Activated CD8-positive, alpha-beta T cell treated with anti-CD3 and anti-CD28 coated beads for 36 hours (primary cell): Measurements from ENCODE around the gene ATOH8. TPM values are rescaled to one million over a fixed set of nuclear protein-coding genes. Genes with fewer than 3 reads are reported as not detected.

Experiments
- ATAC-seq: fragments of 200-7000 bp; cut with Tn5 transposase; one replicate; pipeline ENCODE4 v1.10.0; 2021; ENCODE audit warnings: mild to moderate bottlenecking, moderate library complexity
- CTCF ChIA-PET: fragments of 350-600 bp; sonication (Branson Sonifier 250); formaldehyde crosslinking; loops from one replicate; lab custom pipeline; 2021; ENCODE audit warnings: antibody characterized with exemption; lab: Charles Lee
- POLR2A ChIA-PET: fragments of 350-600 bp; sonication (Branson Sonifier 250); formaldehyde crosslinking; loops from one replicate; lab custom pipeline; 2021; ENCODE audit warnings: antibody characterized with exemption; lab: Charles Lee
- DNase-seq: peaks from one replicate; pipeline ENCODE4 v3.0.0-alpha.2; 2020
- H3K27ac Mint-ChIP-seq: one replicate; pipeline ENCODE4 v1.8.0; 2021; ENCODE audit warnings: mild to moderate bottlenecking, mixed read lengths
- H3K27me3 Mint-ChIP-seq: one replicate; pipeline ENCODE4 v1.8.0; 2021; ENCODE audit warnings: mixed read lengths
- H3K36me3 Mint-ChIP-seq: one replicate; pipeline ENCODE4 v1.8.0; 2021; ENCODE audit warnings: low read depth, mixed read lengths
- H3K4me1 Mint-ChIP-seq: one replicate; pipeline ENCODE4 v1.8.0; 2021; ENCODE audit warnings: low read depth, mixed read lengths
- H3K4me3 Mint-ChIP-seq: one replicate; pipeline ENCODE4 v1.8.0; 2021; ENCODE audit warnings: mild to moderate bottlenecking, moderate library complexity, mixed read lengths
- H3K9me3 Mint-ChIP-seq: one replicate; pipeline ENCODE4 v1.8.0; 2021; ENCODE audit warnings: mixed read lengths
- intact Hi-C: fragments of 100-400 bp; cut with micrococcal nuclease; formaldehyde crosslinking; loops from one replicate; pipeline ENCODE4 v1.10.0; 2022
- total RNA-seq, 2 experiments: library from RNA; stranded (reverse); gene quantifications; one replicate each; pipeline ENCODE4 v1.2.3, GENCODE V29; 2021
- TF ChIP-seq, protein P1 (sequence below): fragments of 200-600 bp; IDR thresholded peaks from one replicate; pipeline ENCODE4 v1.8.0; 2022; ENCODE audit warnings: antibody characterized with exemption, mild to moderate bottlenecking

ATOH8 gene
- total RNA-seq, 2 experiments from 2014 or later, result not detected

DNA sequence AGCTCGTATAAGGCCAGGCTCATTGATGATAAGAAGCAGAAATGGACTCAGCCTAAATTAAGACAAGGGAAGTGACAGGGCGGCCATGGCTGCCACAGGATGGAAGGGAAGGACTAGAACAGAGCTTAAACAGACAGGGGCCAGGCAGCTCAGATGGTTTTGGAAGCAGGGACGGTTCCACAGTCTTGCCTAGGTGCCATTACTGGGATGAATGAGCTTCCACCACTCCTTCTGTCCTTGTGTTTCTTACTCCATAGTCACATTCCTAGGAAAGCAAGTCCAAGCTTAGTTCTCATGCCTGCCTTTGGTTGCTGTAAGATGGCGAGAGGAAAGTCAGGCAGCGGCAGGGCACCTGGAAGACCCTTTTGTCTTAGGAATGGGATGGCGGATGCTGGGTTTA is 47.7 kb upstream of the ATOH8 start:
- DNase-seq (no peak), ATAC-seq (no peak)
- Mint-ChIP-seq H3K4me3 (no peak overlapping the region), H3K4me1 (peaks cover 31% of the 10 kb centered on the region), H3K27me3 (peaks cover 3% of the 10 kb centered on the region), H3K9me3 (no peaks in the 10 kb centered on the region), H3K27ac (no peak overlapping the region), H3K36me3 (no peaks in the 10 kb centered on the region)
- intact Hi-C loops, result loop anchor here (2.0 kb wide), 1 partner anchor 25 kb away; no protein-coding TSS in a partner anchor
- ChIA-PET POLR2A (interaction anchor here (1.1 kb wide), 1 partner anchor 13 kb away, joined by 3 read pairs; no protein-coding TSS in a partner anchor), CTCF (interaction anchor here (1.0 to 9.4 kb wide), 11 partner anchors 10 to 69 kb away, joined by 3 to 134 read pairs (median 7); no protein-coding TSS in a partner anchor)
- TF ChIP-seq, protein P1, sequence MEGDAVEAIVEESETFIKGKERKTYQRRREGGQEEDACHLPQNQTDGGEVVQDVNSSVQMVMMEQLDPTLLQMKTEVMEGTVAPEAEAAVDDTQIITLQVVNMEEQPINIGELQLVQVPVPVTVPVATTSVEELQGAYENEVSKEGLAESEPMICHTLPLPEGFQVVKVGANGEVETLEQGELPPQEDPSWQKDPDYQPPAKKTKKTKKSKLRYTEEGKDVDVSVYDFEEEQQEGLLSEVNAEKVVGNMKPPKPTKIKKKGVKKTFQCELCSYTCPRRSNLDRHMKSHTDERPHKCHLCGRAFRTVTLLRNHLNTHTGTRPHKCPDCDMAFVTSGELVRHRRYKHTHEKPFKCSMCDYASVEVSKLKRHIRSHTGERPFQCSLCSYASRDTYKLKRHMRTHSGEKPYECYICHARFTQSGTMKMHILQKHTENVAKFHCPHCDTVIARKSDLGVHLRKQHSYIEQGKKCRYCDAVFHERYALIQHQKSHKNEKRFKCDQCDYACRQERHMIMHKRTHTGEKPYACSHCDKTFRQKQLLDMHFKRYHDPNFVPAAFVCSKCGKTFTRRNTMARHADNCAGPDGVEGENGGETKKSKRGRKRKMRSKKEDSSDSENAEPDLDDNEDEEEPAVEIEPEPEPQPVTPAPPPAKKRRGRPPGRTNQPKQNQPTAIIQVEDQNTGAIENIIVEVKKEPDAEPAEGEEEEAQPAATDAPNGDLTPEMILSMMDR, result no peak

DNA sequence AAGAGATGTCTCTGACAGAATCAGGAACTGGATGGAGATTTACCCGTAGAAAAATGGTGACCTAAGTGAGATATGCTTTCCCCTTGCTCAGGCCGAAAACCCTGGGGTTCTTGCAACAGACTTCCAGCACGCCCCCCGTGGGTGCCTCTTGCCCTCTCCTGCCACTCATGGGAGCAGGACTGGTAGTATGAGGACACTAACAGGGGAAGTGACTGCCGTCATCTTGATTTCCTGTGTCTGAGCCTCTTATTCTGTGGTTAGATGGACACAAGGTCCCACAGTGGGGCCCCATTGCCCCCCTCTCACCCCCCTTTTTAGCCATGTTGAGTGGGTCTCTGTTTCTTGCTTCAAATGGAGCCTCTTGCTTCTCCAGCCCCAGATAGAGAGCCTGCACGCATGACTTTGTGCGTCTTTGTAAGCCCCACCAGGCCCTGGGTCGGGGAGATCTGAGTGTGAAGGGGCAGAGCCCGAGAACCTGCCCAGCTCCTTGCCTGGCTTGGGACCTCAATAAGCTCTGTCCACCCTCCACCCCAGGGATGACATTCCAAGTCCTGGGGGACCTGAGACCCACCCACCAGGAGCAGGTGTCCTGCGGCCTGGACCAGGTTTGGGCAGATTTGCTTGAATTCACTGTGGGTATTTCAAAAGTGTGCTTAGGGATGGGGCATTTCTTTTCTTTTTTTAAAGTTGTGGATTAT is 47.0 kb upstream of the ATOH8 start:
- Mint-ChIP-seq H3K27ac (no peak overlapping the region), H3K27me3 (peaks cover 3% of the 10 kb centered on the region), H3K4me1 (peaks cover 29% of the 10 kb centered on the region), H3K36me3 (no peaks in the 10 kb centered on the region), H3K4me3 (no peak overlapping the region), H3K9me3 (no peaks in the 10 kb centered on the region)
- DNase-seq (no peak), ATAC-seq (peak; percentile 4)
- intact Hi-C loops, result loop anchor here (2.0 kb wide), 1 partner anchor 26 kb away; no protein-coding TSS in a partner anchor
- TF ChIP-seq, protein P1, result no peak
- ChIA-PET CTCF (interaction anchor here (0.6 to 9.4 kb wide), 24 partner anchors 10 to 121 kb away, joined by 3 to 134 read pairs (median 4); no protein-coding TSS in a partner anchor), POLR2A (interaction anchor here (1.1 kb wide), 1 partner anchor 13 kb away, joined by 3 read pairs; no protein-coding TSS in a partner anchor)

DNA sequence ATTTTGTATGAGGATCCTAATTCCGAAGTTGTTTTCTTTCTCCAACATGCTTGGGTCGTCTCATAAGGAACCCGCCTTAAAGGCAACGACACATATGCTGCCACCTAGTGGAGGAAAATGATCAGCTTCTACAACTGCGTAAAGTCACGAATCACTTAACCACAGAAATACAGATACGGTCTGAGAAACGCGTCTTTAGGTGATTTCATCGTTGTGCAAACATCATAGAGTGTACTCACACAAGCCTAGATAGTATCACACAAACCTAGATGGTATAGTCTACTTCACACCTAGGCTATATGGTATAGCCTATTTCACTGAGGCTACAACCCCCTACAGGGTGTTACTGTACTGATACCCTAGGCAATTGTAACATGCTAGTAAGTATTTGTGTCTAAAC is 46.5 kb upstream of the ATOH8 start:
- no peaks in the 10 kb centered on the region for H3K9me3 Mint-ChIP-seq
- H3K27ac Mint-ChIP-seq, result no peak overlapping the region
- CTCF ChIA-PET, result interaction anchor here (0.7 to 9.4 kb wide), 29 partner anchors 9 to 286 kb away, joined by 3 to 134 read pairs (median 4); partner anchors contain the start of gene GNLY
- H3K4me3 Mint-ChIP-seq, result no peak overlapping the region
- no peaks in the 10 kb centered on the region for H3K36me3 Mint-ChIP-seq
- H3K27me3 Mint-ChIP-seq, result peaks cover 3% of the 10 kb centered on the region
- TF ChIP-seq, protein P1, result peak; percentile 79
- POLR2A ChIA-PET, result interaction anchor here (0.7 kb wide), 1 partner anchor 9 kb away, joined by 3 read pairs; no protein-coding TSS in a partner anchor
- DNase-seq (peak; percentile 82), ATAC-seq (peak; percentile 91)
- intact Hi-C loops, result loop anchor here (2.0 kb wide), 1 partner anchor 27 kb away; no protein-coding TSS in a partner anchor
- peaks cover 24% of the 10 kb centered on the region for H3K4me1 Mint-ChIP-seq

GRCh38 chr2:85708641-85709040 is 45.1 kb upstream of the ATOH8 start:
- Mint-ChIP-seq H3K27ac (no peak overlapping the region), H3K36me3 (no peaks in the 10 kb centered on the region), H3K9me3 (no peaks in the 10 kb centered on the region), H3K4me1 (peaks cover 11% of the 10 kb centered on the region), H3K27me3 (peaks cover 3% of the 10 kb centered on the region), H3K4me3 (no peak overlapping the region)
- CTCF ChIA-PET, result interaction anchor here (0.9 to 9.4 kb wide), 12 partner anchors 11 to 106 kb away, joined by 3 to 134 read pairs (median 5); no protein-coding TSS in a partner anchor
- POLR2A ChIA-PET, result no interaction called here
- DNase-seq, result no peak
- intact Hi-C loops, result no loop called here
- TF ChIP-seq, protein P1, result no peak
- no peak for ATAC-seq

- Mint-ChIP-seq H3K4me1 (peaks cover 13% of the 10 kb centered on the region), H3K27me3 (peaks cover 3% of the 10 kb centered on the region), H3K4me3 (no peak overlapping the region), H3K27ac (no peak overlapping the region), H3K36me3 (no peaks in the 10 kb centered on the region), H3K9me3 (no peaks in the 10 kb centered on the region)
- intact Hi-C loops, result no loop called here
- TF ChIP-seq, protein P1, result no peak
- no peak for ATAC-seq
- no peak for DNase-seq
- ChIA-PET POLR2A (interaction anchor here (0.5 kb wide), 1 partner anchor 424 kb away, joined by 4 read pairs; no protein-coding TSS in a partner anchor), CTCF (interaction anchor here (0.9 to 9.4 kb wide), 10 partner anchors 10 to 106 kb away, joined by 3 to 134 read pairs (median 11); no protein-coding TSS in a partner anchor)
These were observed 44.4 kb upstream of the ATOH8 start for GRCh38 chr2:85709401-85709811.
